ENCODE measurements around the gene SCNN1G. TPM values are rescaled to one million over a fixed set of nuclear protein-coding genes. Genes with fewer than 3 reads are reported as not detected.

SCNN1G gene
- total RNA-seq (ENCODE audit: low replicate concordance): not detected in 2 replicates

GRCh38 chr16:23182679-23183542 lies at the start of gene SCNN1G:
Gene SCNN1G (plus strand): TSS chr16:23182745. CDS start chr16:23186272, 3,527 bp downstream.

GRCh38 chr16:23149267-23149992 lies 33.1 kb upstream of the SCNN1G start, which contains the start of gene USP31:
Gene USP31 (minus strand): TSS chr16:23149452. CDS start chr16:23149270, 182 bp downstream.

Other genes with a start within 250 kb of the SCNN1G start
- 2.3 and 4.7 TPM in 2 replicates for gene USP31, start 33.3 kb upstream of the SCNN1G start, total RNA-seq (ENCODE audit: low replicate concordance)
- not detected in 2 replicates for gene SCNN1B, start 119.6 kb downstream of the SCNN1G start, total RNA-seq (ENCODE audit: low replicate concordance)

Data from smooth muscle cell of the coronary artery (primary cell).